GM12865 (cell line): ENCODE results near the gene MS4A7.

Experiments
- DNase-seq: peaks from one replicate; pipeline ENCODE4 v3.0.0; 2010; ENCODE audit warnings: low read depth
- H3K4me3 ChIP-seq: 2 replicates; pipeline ENCODE4 v1.5.1; 2011; ENCODE audit warnings: mild to moderate bottlenecking, low read depth, low read length, control low read depth
- TF ChIP-seq, protein P1 (sequence below): IDR thresholded peaks from 2 replicates; pipeline ENCODE4 v1.5.1; 2011; ENCODE audit warnings: low read length, control low read depth, low read depth, inconsistent platforms; ENCODE audit not compliant: insufficient read depth; ENCODE audit errors: missing control alignments

MS4A7 gene

DNA sequence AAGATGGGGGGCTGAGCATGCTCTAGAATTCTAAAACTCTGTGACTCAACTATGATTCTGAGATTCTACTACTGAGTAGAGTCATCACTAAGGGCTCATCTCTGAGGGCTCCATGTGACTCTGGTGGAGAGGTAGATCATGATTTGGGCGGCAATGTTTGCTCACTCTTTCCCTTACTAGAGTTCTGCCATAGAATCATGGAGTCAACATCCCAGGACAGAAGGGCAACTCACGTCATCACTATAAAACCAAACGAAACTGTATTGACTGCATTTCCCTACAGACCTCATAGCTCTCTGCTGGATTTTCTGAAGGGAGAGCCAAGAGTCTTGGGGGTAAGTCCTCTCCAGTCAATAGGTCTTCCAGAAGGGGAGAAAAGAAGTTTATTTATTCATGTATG is 18.1 kb downstream of the MS4A7 start, which contains the start of gene MS4A14:
MS4A14 (plus strand) TSS at position 78 of the 400 bp plus-strand sequence; CDS start at position 198, 120 bp downstream.
- peak; percentile 2 for DNase-seq
- TF ChIP-seq, protein P1, sequence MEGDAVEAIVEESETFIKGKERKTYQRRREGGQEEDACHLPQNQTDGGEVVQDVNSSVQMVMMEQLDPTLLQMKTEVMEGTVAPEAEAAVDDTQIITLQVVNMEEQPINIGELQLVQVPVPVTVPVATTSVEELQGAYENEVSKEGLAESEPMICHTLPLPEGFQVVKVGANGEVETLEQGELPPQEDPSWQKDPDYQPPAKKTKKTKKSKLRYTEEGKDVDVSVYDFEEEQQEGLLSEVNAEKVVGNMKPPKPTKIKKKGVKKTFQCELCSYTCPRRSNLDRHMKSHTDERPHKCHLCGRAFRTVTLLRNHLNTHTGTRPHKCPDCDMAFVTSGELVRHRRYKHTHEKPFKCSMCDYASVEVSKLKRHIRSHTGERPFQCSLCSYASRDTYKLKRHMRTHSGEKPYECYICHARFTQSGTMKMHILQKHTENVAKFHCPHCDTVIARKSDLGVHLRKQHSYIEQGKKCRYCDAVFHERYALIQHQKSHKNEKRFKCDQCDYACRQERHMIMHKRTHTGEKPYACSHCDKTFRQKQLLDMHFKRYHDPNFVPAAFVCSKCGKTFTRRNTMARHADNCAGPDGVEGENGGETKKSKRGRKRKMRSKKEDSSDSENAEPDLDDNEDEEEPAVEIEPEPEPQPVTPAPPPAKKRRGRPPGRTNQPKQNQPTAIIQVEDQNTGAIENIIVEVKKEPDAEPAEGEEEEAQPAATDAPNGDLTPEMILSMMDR: no peak
- H3K4me3 ChIP-seq: no peak within 1 kb of the TSS

DNA sequence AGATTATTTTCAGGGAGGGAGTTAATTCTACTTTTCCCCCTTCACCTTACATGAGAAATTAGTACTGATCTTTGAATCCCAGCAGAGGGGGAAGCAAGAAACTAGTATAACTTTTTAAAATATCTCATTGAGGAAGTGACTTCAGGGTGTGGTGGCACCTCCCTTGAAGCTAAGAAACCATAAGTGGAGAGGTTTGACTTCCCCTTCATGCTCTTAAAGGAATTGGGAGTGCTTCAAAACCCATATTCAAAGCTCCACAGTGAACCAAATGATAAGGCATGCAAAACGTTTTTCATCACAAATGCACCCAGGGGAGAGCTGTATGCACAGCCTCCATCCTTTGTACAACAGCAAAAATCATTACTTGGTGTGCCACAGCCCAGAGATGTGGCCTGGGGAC is 18.5 kb downstream of the MS4A7 start:
- DNase-seq: peak; percentile 72
- TF ChIP-seq, protein P1: no peak
- H3K4me3 ChIP-seq: no peak overlapping the region

GRCh38 chr11:60420015-60420414 is 41.7 kb downstream of the MS4A7 start:
- no peak overlapping the region for H3K4me3 ChIP-seq
- no peak for DNase-seq
- TF ChIP-seq, protein P1: no peak

DNA sequence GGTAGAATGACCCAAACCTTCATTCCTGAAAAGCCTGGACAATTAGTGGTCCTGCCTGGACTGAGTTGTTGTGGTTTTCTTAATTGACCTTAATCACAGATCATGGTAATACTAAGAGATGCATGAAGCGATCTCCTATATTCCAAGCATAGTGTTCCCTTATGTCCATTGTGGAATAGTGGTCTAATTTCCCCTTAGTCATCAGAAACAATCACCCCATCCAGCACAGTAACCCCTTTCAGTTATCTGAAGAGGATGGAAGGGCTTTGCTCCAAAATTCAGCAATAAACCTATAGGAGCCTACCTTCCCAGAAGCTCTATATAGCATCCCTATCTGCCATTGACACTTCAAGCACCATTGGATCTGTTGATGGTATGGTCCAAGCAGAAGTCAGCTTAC is 44.3 kb downstream of the MS4A7 start:
- DNase-seq: no peak
- no peak overlapping the region for H3K4me3 ChIP-seq
- TF ChIP-seq, protein P1: no peak

DNA sequence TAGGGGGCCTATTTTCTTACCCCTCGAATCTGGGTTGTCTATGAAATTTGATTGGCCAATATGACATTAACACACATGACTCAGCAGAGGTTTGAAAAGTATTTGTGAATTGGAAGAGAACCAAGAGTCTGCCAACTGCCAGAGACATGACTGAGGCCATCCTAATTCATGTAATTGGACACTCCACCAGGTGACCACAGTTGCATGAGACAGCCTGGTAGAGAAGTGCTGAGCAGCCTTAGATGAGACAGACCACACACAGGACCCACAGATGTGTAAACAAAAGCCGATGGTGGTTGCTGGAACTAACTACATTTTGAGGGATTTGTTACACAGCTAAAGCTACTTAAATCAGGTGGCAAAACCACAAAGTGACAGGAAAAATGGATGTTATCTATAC is 50.2 kb downstream of the MS4A7 start:
- no peak overlapping the region for H3K4me3 ChIP-seq
- no peak for DNase-seq
- TF ChIP-seq, protein P1: no peak

DNA sequence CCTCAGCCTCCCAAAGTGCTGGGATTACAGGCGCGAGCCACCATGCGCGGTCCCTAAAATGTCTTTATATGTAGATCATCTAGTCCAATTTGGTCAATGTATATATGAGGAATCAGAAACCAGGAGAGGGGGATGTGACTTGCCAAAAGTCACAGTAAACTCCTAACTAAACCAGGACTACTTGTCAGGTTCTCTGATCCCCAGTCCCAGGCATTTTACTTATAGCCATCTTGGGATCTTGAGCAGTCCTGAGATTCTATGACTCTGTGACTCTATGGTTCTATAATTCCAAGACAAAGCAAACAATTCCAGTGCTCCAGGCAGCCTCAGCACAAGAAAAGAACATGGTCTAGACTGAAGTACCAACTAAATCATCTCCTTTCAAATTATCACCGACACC is 50.9 kb downstream of the MS4A7 start, which contains the start of gene MS4A5:
MS4A5 (plus strand) TSS at position 301 of the 400 bp plus-strand sequence. CDS start 103 bp downstream, outside the sequence.
- DNase-seq: no peak
- no peak within 1 kb of the TSS for H3K4me3 ChIP-seq
- TF ChIP-seq, protein P1: no peak

GRCh38 chr11:60431251-60431650 is 52.9 kb downstream of the MS4A7 start:
- DNase-seq: no peak

More at GRCh38 chr11:60431251-60431650, 52.9 kb downstream of the MS4A7 start:
- TF ChIP-seq, protein P1: no peak
- no peak overlapping the region for H3K4me3 ChIP-seq
